Kidney (tissue), 14 donors: ENCODE data around the gene PHTF2. TPM values are rescaled to one million over a fixed set of nuclear protein-coding genes. Genes with fewer than 3 reads are reported as not detected.

Experiments used
- DNase-seq, 5 donors: peaks; one replicate each; pipeline ENCODE4 v3.0.0-alpha.2; 2013 to 2020
- FAIRE-seq: peaks from 2 replicates; lab custom pipeline; 2012; peaks lifted over from hg19 to GRCh38; lab: Jason Lieb, UNC
- H3K27ac ChIP-seq, 2 donors: one replicate each; pipeline ENCODE4 v1.7.0; 2013; ENCODE audit warnings: low read depth in 2 of 2, low read length in 2 of 2, inconsistent platforms in 1 of 2
- H3K27me3 ChIP-seq: one replicate; pipeline ENCODE4 v1.7.1; 2013; ENCODE audit warnings: low read length, inconsistent platforms; ENCODE audit not compliant: control insufficient read depth, insufficient read depth
- H3K36me3 ChIP-seq, 3 donors: one replicate each; pipeline versions ENCODE4 v1.7.0 to v1.7.1; 2013; ENCODE audit warnings: low read length in 3 of 3, control low read depth in 1 of 3, inconsistent platforms in 1 of 3; ENCODE audit not compliant: insufficient read depth in 3 of 3, control insufficient read depth in 2 of 3
- H3K4me1 ChIP-seq, 3 donors: one replicate each; pipeline versions ENCODE4 v1.7.0 to v1.7.1; 2013; ENCODE audit warnings: low read length in 3 of 3, inconsistent platforms in 1 of 3, low read depth in 1 of 3; ENCODE audit not compliant: control insufficient read depth in 2 of 3, insufficient read depth in 2 of 3
- H3K4me3 ChIP-seq, 3 donors: one replicate each; pipeline versions ENCODE4 v1.7.0 to v1.8.1; 2013; ENCODE audit warnings: low read length in 3 of 3, control low read depth in 1 of 3, inconsistent platforms in 1 of 3
- H3K9ac ChIP-seq, 3 donors: one replicate each; pipeline versions ENCODE4 v1.7.0 to v1.7.1; 2013; ENCODE audit warnings: low read length in 3 of 3, control low read depth in 1 of 3, inconsistent platforms in 1 of 3
- H3K9me3 ChIP-seq, 3 donors: one replicate each; pipeline versions ENCODE4 v1.7.0 to v1.7.1; 2013; ENCODE audit warnings: low read length in 3 of 3, control low read depth in 1 of 3, inconsistent platforms in 1 of 3; ENCODE audit not compliant: control insufficient read depth in 2 of 3, insufficient read depth in 1 of 3
- CTCF ChIP-seq: IDR thresholded peaks from 3 replicates; pipeline ENCODE4 v1.5.1; 2012; ENCODE audit warnings: mild to moderate bottlenecking, moderate library complexity, borderline replicate concordance; ENCODE audit not compliant: insufficient read depth; ENCODE audit errors: extremely low read depth
- intact Hi-C: fragments of 100-400 bp; cut with DNase I; formaldehyde crosslinking; loops from one replicate; pipeline ENCODE4 v1.11.1; 2022
- polyA plus RNA-seq: library from polyadenylated mRNA; stranded (reverse); fragments of 350-450 nt; fragmentation: Illumina TruSeq; extraction: RNeasy Lipid Tissue Mini Kit (QIAGEN cat#74804); gene quantifications from one replicate; pipeline ENCODE4 v1.2.3, GENCODE V29; 2014; ENCODE audit warnings: low read depth, low replicate concordance; ENCODE audit not compliant: insufficient read depth
- total RNA-seq: library from RNA; stranded (reverse); fragmentation: NEBNext Ultra II Directional; extraction: Animal tissue kit (Norgen Biotek cat#: 25700); gene quantifications from one replicate; pipeline ENCODE4 v1.2.1, GENCODE V29; 2021
- donor health status: control.
- donor health status: control.
- donor health status: control.
- donor health status: control.
- donor health status: control.
- donor health status: DM: yes; HTN: yes; CAD: no.
- donor health status: Normal renal cell carcinoma (clear cell type).

The PHTF2 gene
- total and polyA plus RNA-seq, 2 donors from 2014 or later, result 6.0 to 13.8 TPM

- Histone ChIP-seq H3K36me3 (no peaks in the 10 kb centered on the region), H3K9ac (no peak overlapping the region), H3K4me3 (no peak overlapping the region), H3K27ac (peak overlapping the region in 1 of 2 donors; percentile 54), H3K27me3 (no peaks in the 10 kb centered on the region), H3K4me1 (peaks cover 0 to 19% (median 6%) of the 10 kb centered on the region in 3 donors), H3K9me3 (no peaks in the 10 kb centered on the region)
- FAIRE-seq, result no peak
- intact Hi-C loops, result no loop called here
- no peak for TF ChIP-seq CTCF
- DNase-seq, result no peak
These were observed 33.1 kb upstream of the PHTF2 start for GRCh38 chr7:77765481-77765880.

GRCh38 chr7:77765906-77766800, 32.4 kb upstream of the PHTF2 start:
- Histone ChIP-seq H3K27me3 (no peaks in the 10 kb centered on the region), H3K4me3 (no peak overlapping the region), H3K4me1 (peaks cover 0 to 18% (median 6%) of the 10 kb centered on the region in 3 donors), H3K9ac (no peak overlapping the region), H3K36me3 (no peaks in the 10 kb centered on the region), H3K27ac (peak overlapping the region; percentile 54 to 69), H3K9me3 (no peaks in the 10 kb centered on the region)
- FAIRE-seq (no peak), DNase-seq (peak in 2 of 5 donors; percentile 32 to 42)
- TF ChIP-seq CTCF, result no peak
- intact Hi-C loops, result no loop called here

- DNase-seq (no peak), FAIRE-seq (no peak)
- H3K9me3 ChIP-seq, result no peaks in the 10 kb centered on the region
- no peaks in the 10 kb centered on the region for H3K36me3 ChIP-seq
- intact Hi-C loops, result no loop called here
- H3K9ac ChIP-seq, result no peak overlapping the region
- TF ChIP-seq CTCF, result no peak
- no peaks in the 10 kb centered on the region for H3K27me3 ChIP-seq
- H3K4me1 ChIP-seq, result peaks cover 0 to 15% (median 6%) of the 10 kb centered on the region in 3 donors
- H3K27ac ChIP-seq, result peak overlapping the region; percentile 5 to 25
- no peak overlapping the region for H3K4me3 ChIP-seq
These were observed 31.6 kb upstream of the PHTF2 start for GRCh38 chr7:77766801-77767605.
